GM18861 (cell line): Measurements from ENCODE around the gene BICC1.
"Not testable (repeated sequence)": the region's sequence is repeated elsewhere in the genome, so short reads cannot be mapped to it uniquely, and the experiment has no call there.

Experiments
- ATAC-seq: cut with Tn5 transposase; IDR thresholded peaks from one replicate; pipeline ENCODE4 v1.9.1; 2021; ENCODE audit not compliant: unreplicated experiment

The BICC1 gene

GRCh38 chr10:58851606-58852005, 338.9 kb downstream of the BICC1 start:
- ATAC-seq, result no peak

GRCh38 chr10:58853668-58854067, 341.0 kb downstream of the BICC1 start:
- ATAC-seq, result no peak

- no peak for ATAC-seq
These were observed 342.1 kb downstream of the BICC1 start for GRCh38 chr10:58854811-58855210.

GRCh38 chr10:58856508-58857240, 344.0 kb downstream of the BICC1 start:
- ATAC-seq, result no peak

GRCh38 chr10:58857251-58857805, 344.7 kb downstream of the BICC1 start:
- ATAC-seq, result no peak

GRCh38 chr10:58858123-58858522, 345.5 kb downstream of the BICC1 start:
- ATAC-seq, result not testable (repeated sequence)

- ATAC-seq, result no peak
These were observed 346.9 kb downstream of the BICC1 start for GRCh38 chr10:58859526-58859925.

- ATAC-seq, result no peak
These were observed 355.0 kb downstream of the BICC1 start for GRCh38 chr10:58867683-58868082.

- no peak for ATAC-seq
These were observed 356.2 kb downstream of the BICC1 start for GRCh38 chr10:58868736-58869435.

- no peak for ATAC-seq
These were observed 357.4 kb downstream of the BICC1 start for GRCh38 chr10:58870070-58870469.

- ATAC-seq, result no peak
These were observed 360.5 kb downstream of the BICC1 start for GRCh38 chr10:58873161-58873560.
